K562 (cell line): Measurements from ENCODE around the gene KCNK1. TPM values are rescaled to one million over a fixed set of nuclear protein-coding genes. Genes with fewer than 3 reads are reported as not detected.

Experiments used
- BMI1 ChIP-seq: fragments of 150-350 bp; IDR thresholded peaks from 2 replicates; pipeline ENCODE4 v1.6.1; 2014; ENCODE audit warnings: low read length
- CHAMP1 ChIP-seq: fragments of 450-650 bp; IDR thresholded peaks from 2 replicates; pipeline ENCODE4 v1.6.1; 2016; ENCODE audit warnings: mild to moderate bottlenecking
- CLOCK ChIP-seq: fragments of 250-450 bp; sonication (Bioruptor Pico); IDR thresholded peaks from 2 replicates; pipeline ENCODE4 v1.4.0; 2020; ENCODE audit warnings: mild to moderate bottlenecking, moderate library complexity, borderline replicate concordance
- DNMT1 ChIP-seq: fragments of 450-650 bp; IDR thresholded peaks from 2 replicates; pipeline ENCODE4 v1.6.1; 2016; ENCODE audit warnings: antibody characterized with exemption, mild to moderate bottlenecking
- FOXA3 ChIP-seq, 2 experiments: fragments of 450-650 bp in 1 of 2; sonication (generic) in 1 of 2; formaldehyde crosslinking; IDR thresholded peaks in 1 of 2; conservative IDR thresholded peaks in 1 of 2; 2 replicates each; pipeline versions ENCODE4 v1.4.0 to v1.8.0; 2020 to 2022; ENCODE audit warnings: mild to moderate bottlenecking in 2 of 2, missing genetic modification reagents in 1 of 2
- HOMEZ ChIP-seq: fragments of 250-450 bp; sonication (Bioruptor Pico); IDR thresholded peaks from 2 replicates; pipeline ENCODE4 v1.4.0; 2020; ENCODE audit warnings: mild to moderate bottlenecking, moderate library complexity
- ILK ChIP-seq: fragments of 450-650 bp; IDR thresholded peaks from 2 replicates; pipeline ENCODE4 v1.6.1; 2016; ENCODE audit warnings: missing genetic modification characterization, low read depth, mild to moderate bottlenecking, missing compliant biosample characterization, moderate library complexity, borderline replicate concordance
- KAT7 ChIP-seq: sonication (generic); formaldehyde crosslinking; IDR thresholded peaks from 2 replicates; pipeline ENCODE4 v1.8.0; 2022; ENCODE audit warnings: missing genetic modification reagents, mild to moderate bottlenecking, borderline replicate concordance
- LARP7 ChIP-seq: fragments of 450-650 bp; IDR thresholded peaks from 2 replicates; pipeline ENCODE4 v1.6.1; 2016
- NCOA6 ChIP-seq: fragments of 450-650 bp; IDR thresholded peaks from 2 replicates; pipeline ENCODE4 v1.6.1; 2017; ENCODE audit warnings: mild to moderate bottlenecking
- NFXL1 ChIP-seq: fragments of 450-650 bp; formaldehyde crosslinking; IDR thresholded peaks from 2 replicates; pipeline ENCODE4 v1.4.0; 2021; ENCODE audit warnings: mild to moderate bottlenecking
- PCBP1 ChIP-seq: fragments of 200-400 bp; formaldehyde crosslinking; IDR thresholded peaks from 2 replicates; pipeline ENCODE4 v1.6.1; 2018; ENCODE audit warnings: mild to moderate bottlenecking, low read depth, low read length; ENCODE audit not compliant: poor library complexity, severe bottlenecking
- RCOR1 ChIP-seq, 2 experiments: IDR thresholded peaks; 2 replicates each; pipeline ENCODE4 v1.6.1; 2012; ENCODE audit warnings: low read depth in 2 of 2, low read length in 2 of 2, borderline replicate concordance in 1 of 2, improper control_type of control experiment in 1 of 2
- STAG1 ChIP-seq: sonication (generic); formaldehyde crosslinking; IDR thresholded peaks from 2 replicates; pipeline ENCODE4 v1.5.0; 2020; ENCODE audit warnings: missing genetic modification reagents, borderline replicate concordance
- THRAP3 ChIP-seq: fragments of 450-650 bp; IDR thresholded peaks from 2 replicates; pipeline ENCODE4 v1.6.1; 2016; ENCODE audit warnings: mild to moderate bottlenecking, inconsistent platforms, borderline replicate concordance
- ZFP1 ChIP-seq: fragments of 450-650 bp; formaldehyde crosslinking; IDR thresholded peaks from 2 replicates; pipeline ENCODE4 v1.4.0; 2020; ENCODE audit warnings: mild to moderate bottlenecking, mixed read lengths
- ZNF511 ChIP-seq: sonication (generic); formaldehyde crosslinking; IDR thresholded peaks from 2 replicates; pipeline ENCODE4 v1.8.0; 2022; ENCODE audit warnings: mild to moderate bottlenecking, missing genetic modification reagents
- ZNF717 ChIP-seq: fragments of 250-450 bp; sonication (Bioruptor Pico); IDR thresholded peaks from 2 replicates; pipeline ENCODE4 v1.5.0; 2021
- polyA plus RNA-seq, 8 experiments: library from polyadenylated mRNA; depleted of rRNA in 4 of 8; stranded (reverse) in 5 of 8; unstranded in 3 of 8; fragments of >200 nt; fragmentation: Nextera tagmentation in 2 of 8; fragmentation: Illumina TruSeq in 1 of 8; extraction: Ambion mirVana in 2 of 8; extraction: Trizol in 1 of 8; gene quantifications; 2 replicates each; pipeline versions ENCODE4 v1.2.1 to v1.2.3, GENCODE V29; 2011 to 2014; ENCODE audit warnings: inconsistent platforms in 1 of 8, missing spikeins in 1 of 8
- total RNA-seq, 7 experiments: library from RNA; depleted of rRNA in 6 of 7; stranded (reverse); fragments of >200 nt in 6 of 7; fragmentation: Illumina TruSeq in 2 of 7; extraction: Trizol in 2 of 7; gene quantifications; 2 replicates each; pipeline versions ENCODE4 v1.2.1 to v1.2.3, GENCODE V29; 2011 to 2021; ENCODE audit warnings: low replicate concordance in 1 of 7

KCNK1 gene
- total and polyA plus RNA-seq, 9 of the 15 experiments (the other 6 are each of a cell fraction or from before 2014, with no cell fraction given): 3.1 to 22.7 (median 6.0) TPM

GRCh38 chr1:233710031-233710430, 96.1 kb downstream of the KCNK1 start (continued):
- no peak for TF ChIP-seq HOMEZ (CRISPR knock-in tag)
- TF ChIP-seq CLOCK (CRISPR knock-in tag): no peak
- no peak for TF ChIP-seq ZNF511
- TF ChIP-seq PCBP1: no peak
- TF ChIP-seq BMI1: no peak
- no peak for TF ChIP-seq ZFP1 (CRISPR knock-in tag)
- peak; percentile 91 to 98 for TF ChIP-seq RCOR1 (IDR thresholded peaks at IDR 0.05; ENCODE audit: borderline replicate concordance in 1 of 2, low read depth in 2 of 2, low read length in 2 of 2)
- TF ChIP-seq FOXA3 (CRISPR knock-in tag; conservative IDR thresholded peaks at IDR 0.05 in 1 of 2, IDR thresholded peaks at IDR 0.05 in 1 of 2): no peak
- TF ChIP-seq THRAP3: no peak
- TF ChIP-seq LARP7: no peak
- TF ChIP-seq CHAMP1: peak; percentile 85
- no peak for TF ChIP-seq NCOA6
- TF ChIP-seq ILK: no peak
- no peak for TF ChIP-seq STAG1
- no peak for TF ChIP-seq NFXL1
- TF ChIP-seq DNMT1: no peak
- no peak for TF ChIP-seq KAT7 (CRISPR knock-in tag)
- TF ChIP-seq ZNF717 (CRISPR knock-in tag): no peak
- TF ChIP-seq, all 486 proteins: peak for 66
